ENCODE data around the gene DLGAP1.

GRCh38 chr18:3713166-3713565, 741.9 kb downstream of the DLGAP1 start:
- TF ChIP-seq EZH2 (IDR thresholded peaks at IDR 0.05; ENCODE audit: borderline replicate concordance, insufficient read depth, low read depth, low read length, poor library complexity, severe bottlenecking) = no peak
- no peak for TF ChIP-seq CTCF (IDR thresholded peaks at IDR 0.05)
